Spleen (tissue), 11 donors: ENCODE data around the gene SYF2. TPM values are rescaled to one million over a fixed set of nuclear protein-coding genes. Genes with fewer than 3 reads are reported as not detected.
"Not testable (repeated sequence)": the region's sequence is repeated elsewhere in the genome, so short reads cannot be mapped to it uniquely, and the experiment has no call there.

ENCODE experiments used
- DNase-seq: peaks from one replicate; pipeline ENCODE4 v3.0.0-alpha.2; 2020
- H3K27ac ChIP-seq, 8 donors: fragments of 200-600 bp; sonication (generic) in 7 of 8; 1 replicate in 4 of 8; 2 replicates in 4 of 8; pipeline versions ENCODE4 v1.5.0 to v1.8.0; 2016 to 2021; ENCODE audit warnings: inconsistent platforms in 4 of 8, mild to moderate bottlenecking in 4 of 8, moderate library complexity in 1 of 8
- H3K27me3 ChIP-seq, 7 donors: fragments of 200-600 bp; sonication (generic) in 6 of 7; replicated peaks in 1 of 7; 1 replicate in 4 of 7; 2 replicates in 3 of 7; pipeline versions ENCODE4 v1.5.0 to v1.8.0; 2016 to 2021; ENCODE audit warnings: inconsistent platforms in 3 of 7, mild to moderate bottlenecking in 1 of 7
- H3K36me3 ChIP-seq, 6 donors: fragments of 200-600 bp; sonication (generic) in 5 of 6; 1 replicate in 4 of 6; 2 replicates in 2 of 6; pipeline versions ENCODE4 v1.5.0 to v1.8.0; 2016 to 2021; ENCODE audit warnings: inconsistent platforms in 2 of 6
- H3K4me1 ChIP-seq, 6 donors: fragments of 200-600 bp; sonication (generic) in 5 of 6; 1 replicate in 3 of 6; 2 replicates in 3 of 6; pipeline versions ENCODE4 v1.5.0 to v1.8.0; 2016 to 2021; ENCODE audit warnings: inconsistent platforms in 3 of 6
- H3K4me3 ChIP-seq, 8 donors: fragments of 200-600 bp; sonication (generic) in 7 of 8; 1 replicate in 4 of 8; 2 replicates in 4 of 8; pipeline versions ENCODE4 v1.5.0 to v1.8.0; 2016 to 2021; ENCODE audit warnings: inconsistent platforms in 4 of 8, mild to moderate bottlenecking in 4 of 8, moderate library complexity in 2 of 8
- H3K9me3 ChIP-seq, 8 donors: fragments of 200-600 bp; sonication (generic) in 7 of 8; 1 replicate in 4 of 8; 2 replicates in 4 of 8; pipeline versions ENCODE4 v1.5.0 to v1.8.0; 2016 to 2021; ENCODE audit warnings: inconsistent platforms in 4 of 8
- CTCF ChIP-seq, 11 experiments: fragments of 200-600 bp in 7 of 11; fragments of 450-650 bp in 4 of 11; sonication (generic) in 4 of 11; IDR thresholded peaks in 8 of 11; conservative IDR thresholded peaks in 3 of 11; 1 replicate in 7 of 11; 2 replicates in 4 of 11; pipeline versions ENCODE4 v1.4.0 to v1.8.0; 2016 to 2021; ENCODE audit warnings: antibody characterized with exemption in 11 of 11, inconsistent platforms in 4 of 11, mild to moderate bottlenecking in 1 of 11
- POLR2A ChIP-seq, 3 donors: fragments of 450-650 bp; IDR thresholded peaks; one replicate each; pipeline ENCODE4 v1.5.1; 2017; ENCODE audit warnings: antibody characterized with exemption in 3 of 3, mild to moderate bottlenecking in 1 of 3
- POLR2AphosphoS5 ChIP-seq, 3 donors: sonication (generic); formaldehyde crosslinking; IDR thresholded peaks; one replicate each; pipeline ENCODE4 v1.5.1; 2017; ENCODE audit warnings: antibody characterized with exemption in 3 of 3
- WGBS, 5 donors: extraction: QIAGEN DNeasy Blood & Tissue Kit in 3 of 5; methylation state at CpG; one replicate each; pipeline versions ENCODE4 v1.1.5 to v1.1.7; 2013 to 2018; 5-methylcytosine and 5-hydroxymethylcytosine counted together
- intact Hi-C: fragments of 100-400 bp; cut with DNase I; formaldehyde crosslinking; loops from one replicate; pipeline ENCODE4 v1.15.0; 2023; ENCODE audit warnings: low total_unique reads
- polyA plus RNA-seq, 3 donors: library from polyadenylated mRNA; stranded (reverse); fragments of 200-250 nt; gene quantifications; one replicate each; pipeline ENCODE4 v1.2.1, GENCODE V29; 2013
- total RNA-seq, 7 donors: library from RNA; depleted of rRNA in 3 of 7; stranded (reverse); fragments of >200 nt in 3 of 7; fragmentation: NEBNext Ultra II Directional in 4 of 7; extraction: Animal tissue kit (Norgen Biotek cat#: 25700) in 4 of 7; gene quantifications; one replicate each; pipeline versions ENCODE4 v1.1.0 to v1.2.1, GENCODE V29; 2016 to 2021
- donor health status: healthy with polysubstance abuse.
- donor health status: DM: no; HTN: no; CAD: no; lungs with moderate emphysema.
- donor health status: DM: no; HTN: no; CAD: no.
- donor health status: Bipolar disorder and iron deficiency.
- donor health status: healthy.
- donor health status: DM: no; HTN: no; CAD: no.
- donor health status: DM: yes; HTN: yes; CAD: no.

The SYF2 gene
- total and polyA plus RNA-seq, 10 donors: 38.1 to 98.3 (median 50.7) TPM

- Histone ChIP-seq H3K36me3 (peaks cover 0 to 55% (median 45%) of the 10 kb centered on the region in 6 donors), H3K4me1 (peaks cover 36 to 100% (median 88%) of the 10 kb centered on the region in 6 donors)
- WGBS, 5 donors: 0 to 1% (median 0%) methylated on average over 40 to 41 of the region's 41 CpGs
Measured at GRCh38 chr1:25239681-25240541, 7.6 kb upstream of the SYF2 start.

GRCh38 chr1:25238046-25238445, 5.7 kb upstream of the SYF2 start:
- H3K4me3 ChIP-seq: no peak overlapping the region
- no peak for DNase-seq
- WGBS, 5 donors: 94 to 98% (median 96%) methylated on average over 11 of the region's 11 CpGs
- H3K9me3 ChIP-seq: no peaks in the 10 kb centered on the region
- intact Hi-C loops: no loop called here
- TF ChIP-seq POLR2AphosphoS5 (IDR thresholded peaks at IDR 0.05) (no peak), POLR2A (IDR thresholded peaks at IDR 0.05) (no peak), CTCF (IDR thresholded peaks at IDR 0.05 in 8 of 11, conservative IDR thresholded peaks at IDR 0.05 in 3 of 11) (no peak)
- peaks cover 34 to 100% (median 88%) of the 10 kb centered on the region in 6 donors for H3K4me1 ChIP-seq
- peak overlapping the region in 3 of 8 donors; percentile 65 to 94 (median 67) for H3K27ac ChIP-seq
- H3K27me3 ChIP-seq: no peaks in the 10 kb centered on the region
- peaks cover 0 to 48% (median 27%) of the 10 kb centered on the region in 6 donors for H3K36me3 ChIP-seq

More at GRCh38 chr1:25239681-25240541, 7.6 kb upstream of the SYF2 start:
- Histone ChIP-seq H3K4me3 (peak overlapping the region; percentile 30 to 71 (median 50)), H3K9me3 (no peaks in the 10 kb centered on the region), H3K27me3 (no peaks in the 10 kb centered on the region), H3K27ac (peak overlapping the region; percentile 72 to 95 (median 94))
- TF ChIP-seq POLR2A (IDR thresholded peaks at IDR 0.05) (peak; percentile 16 to 26 (median 18)), CTCF (IDR thresholded peaks at IDR 0.05 in 8 of 11, conservative IDR thresholded peaks at IDR 0.05 in 3 of 11) (peak; percentile 49 to 87 (median 77)), POLR2AphosphoS5 (IDR thresholded peaks at IDR 0.05) (peak; percentile 89 to 93 (median 92))
- peak; percentile 96 for DNase-seq
- intact Hi-C loops: no loop called here

GRCh38 chr1:25236261-25236660, 4.0 kb upstream of the SYF2 start:
- intact Hi-C loops, H3K4me3 ChIP-seq, H3K9me3 ChIP-seq, DNase-seq, H3K27me3 ChIP-seq: not testable (repeated sequence)
- Histone ChIP-seq H3K27ac (peak overlapping the region in 4 of 8 donors; percentile 14 to 67 (median 58)), H3K36me3 (peaks cover 0 to 31% (median 9%) of the 10 kb centered on the region in 6 donors), H3K4me1 (peaks cover 34 to 94% (median 82%) of the 10 kb centered on the region in 6 donors)
- WGBS, 5 donors: 79 to 92% (median 86%) methylated on average over 7 of the region's 7 CpGs

DNA sequence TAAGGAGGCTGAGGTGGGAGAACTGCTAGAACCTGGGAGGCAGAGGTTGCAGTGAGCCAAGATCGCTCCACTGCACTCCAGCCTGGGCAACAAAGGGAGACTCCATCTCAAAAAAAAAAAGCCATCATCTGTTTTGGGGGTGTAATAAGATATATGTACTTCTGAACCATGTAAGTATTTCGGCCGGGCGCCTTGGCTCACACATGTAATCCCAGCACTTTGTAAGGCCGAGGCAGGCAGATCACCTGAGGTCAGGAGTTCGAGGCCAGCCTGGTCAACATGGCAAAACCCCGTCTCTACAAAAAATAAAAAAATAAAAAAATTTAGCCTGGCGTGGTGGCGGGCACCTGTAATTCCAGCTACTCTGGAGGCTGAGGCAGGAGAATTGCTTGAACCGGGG, 3.1 kb upstream of the SYF2 start:
- H3K27ac ChIP-seq, H3K4me3 ChIP-seq, H3K9me3 ChIP-seq, intact Hi-C loops, DNase-seq, H3K27me3 ChIP-seq: not testable (repeated sequence)
- H3K4me1 ChIP-seq: peaks cover 32 to 94% (median 82%) of the 10 kb centered on the region in 6 donors
- peaks cover 0 to 31% (median 10%) of the 10 kb centered on the region in 6 donors for H3K36me3 ChIP-seq
- 94 to 99% (median 98%) methylated on average over 10 of the region's 10 CpGs for WGBS, 5 donors
